Panc1 (cell line): ENCODE data around the gene WNT5B. TPM values are rescaled to one million over a fixed set of nuclear protein-coding genes. Genes with fewer than 3 reads are reported as not detected.

Source experiments
- ATAC-seq: fragments of 200-7000 bp; cut with Tn5 transposase; 2 replicates; pipeline ENCODE4 v1.9.1; 2020; ENCODE audit warnings: mild to moderate bottlenecking, moderate library complexity
- BruUV-seq: library from RNA; stranded (reverse); fragments of 400-500 nt; replicated peaks from 2 replicates; lab custom pipeline; 2021; lab: Mats Ljungman, UMichigan
- CTCF ChIA-PET: fragments of 300-600 bp; sonication (Branson Sonifier 250); formaldehyde crosslinking; loops from one replicate; lab custom pipeline; 2022; ENCODE audit warnings: antibody characterized with exemption; lab: Charles Lee
- POLR2A ChIA-PET: fragments of 300-600 bp; sonication (Branson Sonifier 250); formaldehyde crosslinking; loops from one replicate; lab custom pipeline; 2022; ENCODE audit warnings: antibody characterized with exemption; lab: Charles Lee
- DNase-seq: peaks from one replicate; pipeline ENCODE4 v3.0.0-alpha.2; 2010; ENCODE audit warnings: low read depth, low spot score
- H3K27ac ChIP-seq: 2 replicates; pipeline ENCODE4 v1.5.1; 2011; ENCODE audit warnings: mild to moderate bottlenecking, low read length, inconsistent platforms
- H3K27me3 ChIP-seq: fragments of 200-500 bp; sonication (Bioruptor generic); 2 replicates; pipeline ENCODE4 v1.6.0; 2014; ENCODE audit warnings: low read length, inconsistent platforms; ENCODE audit not compliant: control insufficient read depth, insufficient read depth
- H3K36me3 ChIP-seq: fragments of 200-500 bp; sonication (Bioruptor generic); 2 replicates; pipeline ENCODE4 v1.5.1; 2014; ENCODE audit warnings: inconsistent platforms, mild to moderate bottlenecking, low read length, moderate library complexity; ENCODE audit not compliant: control insufficient read depth, insufficient read depth
- H3K4me1 ChIP-seq: 2 replicates; pipeline ENCODE4 v1.5.1; 2011; ENCODE audit warnings: inconsistent platforms, mild to moderate bottlenecking, low read length, moderate library complexity; ENCODE audit not compliant: control insufficient read depth, insufficient read depth
- H3K4me3 ChIP-seq, 2 experiments: 2 replicates each; pipeline ENCODE4 v1.5.1; 2011 to 2012; ENCODE audit warnings: low read depth in 2 of 2, low read length in 2 of 2, mild to moderate bottlenecking in 2 of 2, inconsistent platforms in 1 of 2, moderate library complexity in 1 of 2
- H3K9me3 ChIP-seq: fragments of 200-500 bp; sonication (Bioruptor generic); 2 replicates; pipeline ENCODE4 v1.5.1; 2014; ENCODE audit warnings: low read depth, mild to moderate bottlenecking, inconsistent platforms, low read length, moderate library complexity; ENCODE audit not compliant: control insufficient read depth, insufficient read depth
- POLR2AphosphoS5 ChIP-seq: IDR thresholded peaks from 2 replicates; pipeline ENCODE4 v1.6.1; 2012; ENCODE audit warnings: mild to moderate bottlenecking, low read depth, low read length, moderate library complexity
- REST ChIP-seq, 2 experiments: IDR thresholded peaks; 2 replicates each; pipeline ENCODE4 v1.6.1; 2011 to 2012; ENCODE audit warnings: low read depth in 2 of 2, control low read depth in 1 of 2, low read length in 1 of 2, mild to moderate bottlenecking in 1 of 2, moderate library complexity in 1 of 2; ENCODE audit not compliant: insufficient read depth in 1 of 2
- SIN3A ChIP-seq: IDR thresholded peaks from 2 replicates; pipeline ENCODE4 v1.6.1; 2012; ENCODE audit warnings: low read depth, mild to moderate bottlenecking, low read length, moderate library complexity, borderline replicate concordance; ENCODE audit not compliant: insufficient read depth
- TCF7L2 ChIP-seq: IDR thresholded peaks from 2 replicates; pipeline ENCODE4 v1.6.1; 2011; ENCODE audit warnings: mild to moderate bottlenecking, low read depth, low read length, inconsistent platforms
- in situ Hi-C: cut with HindIII; loops from 2 replicates; pipeline ENCODE4 v1.10.0; 2016; ENCODE audit warnings: low sequenced_read_pairs, low pct_unique_long_range_greater_than_20kb
- intact Hi-C: fragments of 100-400 bp; cut with micrococcal nuclease; formaldehyde crosslinking; loops from one replicate; pipeline ENCODE4 v1.10.0; 2022; ENCODE audit not compliant: unreplicated experiment
- total RNA-seq: library from RNA; stranded (reverse); gene quantifications from one replicate; pipeline ENCODE4 v1.2.1, GENCODE V29; 2021; ENCODE audit not compliant: unreplicated experiment
- TF ChIP-seq, protein P1 (sequence below): fragments of 450-650 bp; IDR thresholded peaks from 2 replicates; pipeline ENCODE4 v1.5.1; 2017; ENCODE audit warnings: mild to moderate bottlenecking

WNT5B gene
- total RNA-seq, 1 experiment from 2014 or later = 36.9 TPM

GRCh38 chr12:1584326-1584725 lies 44.7 kb upstream of the WNT5B start:
- no TSS peak for BruUV-seq
- H3K4me3 ChIP-seq = no peak overlapping the region
- POLR2A ChIA-PET = no interaction called here
- peaks cover 54% of the 10 kb centered on the region for H3K4me1 ChIP-seq
- no peaks in the 10 kb centered on the region for H3K9me3 ChIP-seq
- no peaks in the 10 kb centered on the region for H3K27me3 ChIP-seq
- in situ Hi-C loops = no loop called here
- H3K27ac ChIP-seq = no peak overlapping the region
- DNase-seq = no peak
- no peaks in the 10 kb centered on the region for H3K36me3 ChIP-seq
- no peak for TF ChIP-seq POLR2AphosphoS5
- no peak for TF ChIP-seq SIN3A
- TF ChIP-seq TCF7L2 = no peak
- TF ChIP-seq, protein P1, sequence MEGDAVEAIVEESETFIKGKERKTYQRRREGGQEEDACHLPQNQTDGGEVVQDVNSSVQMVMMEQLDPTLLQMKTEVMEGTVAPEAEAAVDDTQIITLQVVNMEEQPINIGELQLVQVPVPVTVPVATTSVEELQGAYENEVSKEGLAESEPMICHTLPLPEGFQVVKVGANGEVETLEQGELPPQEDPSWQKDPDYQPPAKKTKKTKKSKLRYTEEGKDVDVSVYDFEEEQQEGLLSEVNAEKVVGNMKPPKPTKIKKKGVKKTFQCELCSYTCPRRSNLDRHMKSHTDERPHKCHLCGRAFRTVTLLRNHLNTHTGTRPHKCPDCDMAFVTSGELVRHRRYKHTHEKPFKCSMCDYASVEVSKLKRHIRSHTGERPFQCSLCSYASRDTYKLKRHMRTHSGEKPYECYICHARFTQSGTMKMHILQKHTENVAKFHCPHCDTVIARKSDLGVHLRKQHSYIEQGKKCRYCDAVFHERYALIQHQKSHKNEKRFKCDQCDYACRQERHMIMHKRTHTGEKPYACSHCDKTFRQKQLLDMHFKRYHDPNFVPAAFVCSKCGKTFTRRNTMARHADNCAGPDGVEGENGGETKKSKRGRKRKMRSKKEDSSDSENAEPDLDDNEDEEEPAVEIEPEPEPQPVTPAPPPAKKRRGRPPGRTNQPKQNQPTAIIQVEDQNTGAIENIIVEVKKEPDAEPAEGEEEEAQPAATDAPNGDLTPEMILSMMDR = no peak
- no peak for TF ChIP-seq REST (IDR thresholded peaks at IDR 0.05; ENCODE audit: insufficient read depth in 1 of 2, low read depth in 2 of 2, low read length in 1 of 2)
- intact Hi-C loops = loop anchor here (5.0 kb wide), 1 partner anchor 467 kb away; no protein-coding TSS in a partner anchor
- ATAC-seq = no peak
- CTCF ChIA-PET = interaction anchor here (0.6 to 2.1 kb wide), 2 partner anchors 466 to 650 kb away, joined by 3 to 31 read pairs; no protein-coding TSS in a partner anchor

DNA sequence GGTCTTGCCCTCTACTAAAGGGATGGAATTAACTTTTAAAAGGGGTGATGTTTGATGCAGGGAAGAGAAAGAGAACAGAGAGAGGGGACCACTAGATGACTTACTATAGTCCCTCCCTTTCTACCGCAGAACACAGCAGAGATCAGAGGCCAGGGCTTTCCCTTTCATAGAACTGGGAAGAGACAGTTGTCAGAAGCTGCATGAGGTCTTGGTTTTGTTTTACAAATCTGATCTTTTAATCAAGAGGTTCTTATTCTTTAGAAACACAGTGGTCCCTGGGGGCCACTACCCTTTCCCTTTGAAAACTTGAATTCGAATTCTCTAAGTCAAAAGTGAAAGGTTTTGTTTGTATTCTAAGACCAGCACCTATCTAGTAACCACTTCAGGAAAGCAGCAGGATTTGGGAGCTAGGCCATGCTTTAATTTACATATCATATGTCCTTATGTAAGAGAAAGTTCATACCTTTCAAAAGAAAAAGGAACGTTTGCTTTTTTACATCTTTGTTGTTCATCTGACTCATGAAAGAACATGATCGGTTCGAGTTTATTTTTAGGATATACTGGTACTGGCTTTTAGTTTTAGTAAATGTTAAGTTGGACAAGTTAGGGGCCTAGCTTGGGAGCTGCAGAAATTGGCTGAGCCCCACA lies 41.0 kb upstream of the WNT5B start:
- POLR2A ChIA-PET = no interaction called here
- ATAC-seq = no peak
- no peak for TF ChIP-seq POLR2AphosphoS5
- TF ChIP-seq SIN3A = no peak
- TF ChIP-seq, protein P1 = no peak
- TF ChIP-seq TCF7L2 = no peak
- TF ChIP-seq REST (IDR thresholded peaks at IDR 0.05; ENCODE audit: insufficient read depth in 1 of 2, low read depth in 2 of 2, low read length in 1 of 2) = no peak
- H3K27me3 ChIP-seq = no peaks in the 10 kb centered on the region
- H3K9me3 ChIP-seq = no peaks in the 10 kb centered on the region
- in situ Hi-C loops = no loop called here
- peaks cover 51% of the 10 kb centered on the region for H3K4me1 ChIP-seq
- DNase-seq = no peak
- no TSS peak for BruUV-seq
- no peak overlapping the region for H3K4me3 ChIP-seq
- intact Hi-C loops = no loop called here
- peak overlapping the region; percentile 70 for H3K27ac ChIP-seq
- H3K36me3 ChIP-seq = no peaks in the 10 kb centered on the region
- CTCF ChIA-PET = no interaction called here
